ENCODE measurements around the gene BAAT. TPM values are rescaled to one million over a fixed set of nuclear protein-coding genes. Genes with fewer than 3 reads are reported as not detected.
A peak's percentile ranks its signal among the peaks of the same experiment; 100 is the strongest.

Gene BAAT
- total and polyA plus RNA-seq, 2 of the 13 experiments (the other 11 are each of a cell fraction or from before 2014, with no cell fraction given): 0.71 to 7.9 TPM

DNA sequence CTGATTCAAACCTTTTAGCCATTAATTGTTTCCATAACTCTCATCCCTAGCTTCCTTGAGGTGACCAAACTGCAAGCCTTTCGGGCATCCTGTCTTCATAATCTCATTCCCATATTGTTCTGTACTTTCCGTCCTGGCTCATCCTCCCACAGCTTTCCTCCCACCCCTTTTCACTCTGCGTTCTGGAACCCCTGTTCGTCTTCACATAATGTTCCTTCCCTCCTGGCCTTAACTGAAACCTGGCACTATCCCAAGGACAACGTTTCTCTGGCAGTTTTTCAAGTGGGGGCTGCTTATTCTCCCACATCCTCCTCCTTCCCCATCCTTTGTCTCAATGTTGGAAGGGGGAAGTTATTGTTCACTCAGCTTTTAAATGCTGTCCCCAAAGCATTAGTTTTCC is 15.3 kb upstream of the BAAT start (continued):
- no peak for TF ChIP-seq REPIN1 (CRISPR knock-in tag; IDR thresholded peaks at IDR 0.05; ENCODE audit: borderline replicate concordance, low read depth)
- TF ChIP-seq, protein P1, sequence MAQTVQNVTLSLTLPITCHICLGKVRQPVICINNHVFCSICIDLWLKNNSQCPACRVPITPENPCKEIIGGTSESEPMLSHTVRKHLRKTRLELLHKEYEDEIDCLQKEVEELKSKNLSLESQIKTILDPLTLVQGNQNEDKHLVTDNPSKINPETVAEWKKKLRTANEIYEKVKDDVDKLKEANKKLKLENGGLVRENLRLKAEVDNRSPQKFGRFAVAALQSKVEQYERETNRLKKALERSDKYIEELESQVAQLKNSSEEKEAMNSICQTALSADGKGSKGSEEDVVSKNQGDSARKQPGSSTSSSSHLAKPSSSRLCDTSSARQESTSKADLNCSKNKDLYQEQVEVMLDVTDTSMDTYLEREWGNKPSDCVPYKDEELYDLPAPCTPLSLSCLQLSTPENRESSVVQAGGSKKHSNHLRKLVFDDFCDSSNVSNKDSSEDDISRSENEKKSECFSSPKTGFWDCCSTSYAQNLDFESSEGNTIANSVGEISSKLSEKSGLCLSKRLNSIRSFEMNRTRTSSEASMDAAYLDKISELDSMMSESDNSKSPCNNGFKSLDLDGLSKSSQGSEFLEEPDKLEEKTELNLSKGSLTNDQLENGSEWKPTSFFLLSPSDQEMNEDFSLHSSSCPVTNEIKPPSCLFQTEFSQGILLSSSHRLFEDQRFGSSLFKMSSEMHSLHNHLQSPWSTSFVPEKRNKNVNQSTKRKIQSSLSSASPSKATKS (CRISPR knock-in tag; IDR thresholded peaks at IDR 0.05): no peak
- TF ChIP-seq SP2 (CRISPR knock-in tag; IDR thresholded peaks at IDR 0.05): no peak
- no peak for TF ChIP-seq NFYB (CRISPR knock-in tag; IDR thresholded peaks at IDR 0.05)
- 0 out of 2 replicates have a peak, but pooled peaks have one; percentile 65 for TF ChIP-seq GTF3A (CRISPR knock-in tag; conservative IDR thresholded peaks at IDR 0.05)
- TF ChIP-seq GATA4 (IDR thresholded peaks at IDR 0.05; ENCODE audit: borderline replicate concordance, low read depth): no peak
- no peak for TF ChIP-seq NCOA1 (CRISPR knock-in tag; IDR thresholded peaks at IDR 0.05)
- TF ChIP-seq, protein P2, sequence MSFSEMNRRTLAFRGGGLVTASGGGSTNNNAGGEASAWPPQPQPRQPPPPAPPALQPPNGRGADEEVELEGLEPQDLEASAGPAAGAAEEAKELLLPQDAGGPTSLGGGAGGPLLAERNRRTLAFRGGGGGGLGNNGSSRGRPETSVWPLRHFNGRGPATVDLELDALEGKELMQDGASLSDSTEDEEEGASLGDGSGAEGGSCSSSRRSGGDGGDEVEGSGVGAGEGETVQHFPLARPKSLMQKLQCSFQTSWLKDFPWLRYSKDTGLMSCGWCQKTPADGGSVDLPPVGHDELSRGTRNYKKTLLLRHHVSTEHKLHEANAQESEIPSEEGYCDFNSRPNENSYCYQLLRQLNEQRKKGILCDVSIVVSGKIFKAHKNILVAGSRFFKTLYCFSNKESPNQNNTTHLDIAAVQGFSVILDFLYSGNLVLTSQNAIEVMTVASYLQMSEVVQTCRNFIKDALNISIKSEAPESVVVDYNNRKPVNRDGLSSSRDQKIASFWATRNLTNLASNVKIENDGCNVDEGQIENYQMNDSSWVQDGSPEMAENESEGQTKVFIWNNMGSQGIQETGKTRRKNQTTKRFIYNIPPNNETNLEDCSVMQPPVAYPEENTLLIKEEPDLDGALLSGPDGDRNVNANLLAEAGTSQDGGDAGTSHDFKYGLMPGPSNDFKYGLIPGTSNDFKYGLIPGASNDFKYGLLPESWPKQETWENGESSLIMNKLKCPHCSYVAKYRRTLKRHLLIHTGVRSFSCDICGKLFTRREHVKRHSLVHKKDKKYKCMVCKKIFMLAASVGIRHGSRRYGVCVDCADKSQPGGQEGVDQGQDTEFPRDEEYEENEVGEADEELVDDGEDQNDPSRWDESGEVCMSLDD (CRISPR knock-in tag; IDR thresholded peaks at IDR 0.05; ENCODE audit: borderline replicate concordance): no peak
- no peak for TF ChIP-seq HNF4G (IDR thresholded peaks at IDR 0.05; ENCODE audit: borderline replicate concordance, low read depth, low read length)
- no peak for TF ChIP-seq HNF4G (CRISPR knock-in tag; IDR thresholded peaks at IDR 0.05; ENCODE audit: borderline replicate concordance, low read depth)
- no peak for TF ChIP-seq ATAD3A (CRISPR knock-in tag; IDR thresholded peaks at IDR 0.05)
- no peak for TF ChIP-seq ZFY (CRISPR knock-in tag; IDR thresholded peaks at IDR 0.05)
- TF ChIP-seq ZFP36L1 (CRISPR knock-in tag; IDR thresholded peaks at IDR 0.05): no peak
- 0 out of 2 replicates have a peak, but pooled peaks have one; percentile 2 for TF ChIP-seq POLR2AphosphoS5 (IDR thresholded peaks at IDR 0.05; ENCODE audit: low read depth, low read length)
- no peak for TF ChIP-seq EP300 (IDR thresholded peaks at IDR 0.05; ENCODE audit: low read depth in 2 of 2, low read length in 2 of 2)
- no peak for TF ChIP-seq EP300 (CRISPR knock-in tag; IDR thresholded peaks at IDR 0.05; ENCODE audit: borderline replicate concordance)
- 0 out of 2 replicates have a peak, but pooled peaks have one; percentile 32 for TF ChIP-seq GFI1 (CRISPR knock-in tag; IDR thresholded peaks at IDR 0.05; ENCODE audit: borderline replicate concordance)
- TF ChIP-seq, protein P3, sequence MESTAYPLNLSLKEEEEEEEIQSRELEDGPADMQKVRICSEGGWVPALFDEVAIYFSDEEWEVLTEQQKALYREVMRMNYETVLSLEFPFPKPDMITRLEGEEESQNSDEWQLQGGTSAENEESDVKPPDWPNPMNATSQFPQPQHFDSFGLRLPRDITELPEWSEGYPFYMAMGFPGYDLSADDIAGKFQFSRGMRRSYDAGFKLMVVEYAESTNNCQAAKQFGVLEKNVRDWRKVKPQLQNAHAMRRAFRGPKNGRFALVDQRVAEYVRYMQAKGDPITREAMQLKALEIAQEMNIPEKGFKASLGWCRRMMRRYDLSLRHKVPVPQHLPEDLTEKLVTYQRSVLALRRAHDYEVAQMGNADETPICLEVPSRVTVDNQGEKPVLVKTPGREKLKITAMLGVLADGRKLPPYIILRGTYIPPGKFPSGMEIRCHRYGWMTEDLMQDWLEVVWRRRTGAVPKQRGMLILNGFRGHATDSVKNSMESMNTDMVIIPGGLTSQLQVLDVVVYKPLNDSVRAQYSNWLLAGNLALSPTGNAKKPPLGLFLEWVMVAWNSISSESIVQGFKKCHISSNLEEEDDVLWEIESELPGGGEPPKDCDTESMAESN (CRISPR knock-in tag; conservative IDR thresholded peaks at IDR 0.05): no peak
- TF ChIP-seq, protein P4, sequence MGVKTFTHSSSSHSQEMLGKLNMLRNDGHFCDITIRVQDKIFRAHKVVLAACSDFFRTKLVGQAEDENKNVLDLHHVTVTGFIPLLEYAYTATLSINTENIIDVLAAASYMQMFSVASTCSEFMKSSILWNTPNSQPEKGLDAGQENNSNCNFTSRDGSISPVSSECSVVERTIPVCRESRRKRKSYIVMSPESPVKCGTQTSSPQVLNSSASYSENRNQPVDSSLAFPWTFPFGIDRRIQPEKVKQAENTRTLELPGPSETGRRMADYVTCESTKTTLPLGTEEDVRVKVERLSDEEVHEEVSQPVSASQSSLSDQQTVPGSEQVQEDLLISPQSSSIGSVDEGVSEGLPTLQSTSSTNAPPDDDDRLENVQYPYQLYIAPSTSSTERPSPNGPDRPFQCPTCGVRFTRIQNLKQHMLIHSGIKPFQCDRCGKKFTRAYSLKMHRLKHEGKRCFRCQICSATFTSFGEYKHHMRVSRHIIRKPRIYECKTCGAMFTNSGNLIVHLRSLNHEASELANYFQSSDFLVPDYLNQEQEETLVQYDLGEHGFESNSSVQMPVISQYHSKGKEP (CRISPR knock-in tag; IDR thresholded peaks at IDR 0.05): no peak

All from HepG2 (cell line).